ENCODE measurements around the gene UBE4A. TPM values are rescaled to one million over a fixed set of nuclear protein-coding genes. Genes with fewer than 3 reads are reported as not detected.
A peak's percentile ranks its signal among the peaks of the same experiment; 100 is the strongest.

UBE4A gene
- total and polyA plus RNA-seq, 9 of the 15 experiments (the other 6 are each of a cell fraction or from before 2014, with no cell fraction given) = 13.5 to 45.2 (median 26.8) TPM

- TF ChIP-seq HNRNPUL1 (IDR thresholded peaks at IDR 0.05; ENCODE audit: low read length) (no peak), DDX20 (tag; IDR thresholded peaks at IDR 0.05; ENCODE audit: low read depth) (no peak), STAG1 (CRISPR knock-in tag; IDR thresholded peaks at IDR 0.05; ENCODE audit: borderline replicate concordance) (0 out of 2 replicates have a peak, but pooled peaks have one; percentile 31), ZNF561 (CRISPR knock-in tag; conservative IDR thresholded peaks at IDR 0.05) (no peak), HMG20A (CRISPR knock-in tag; conservative IDR thresholded peaks at IDR 0.05) (no peak), ARHGAP35 (IDR thresholded peaks at IDR 0.05; ENCODE audit: partially characterized antibody) (no peak), ZNF592 (IDR thresholded peaks at IDR 0.05) (no peak), ZNF175 (CRISPR knock-in tag; IDR thresholded peaks at IDR 0.05; ENCODE audit: low read depth) (peak; percentile 72; the same call in 1 of the 2 replicates), ZNF282 (CRISPR knock-in tag; IDR thresholded peaks at IDR 0.05) (no peak), PRPF4 (IDR thresholded peaks at IDR 0.05; ENCODE audit: insufficient read depth, low read depth, low read length, poor library complexity, severe bottlenecking) (no peak), ZNF41 (CRISPR knock-in tag; conservative IDR thresholded peaks at IDR 0.05) (0 out of 2 replicates have a peak, but pooled peaks have one; percentile 56), NR2C1 (IDR thresholded peaks at IDR 0.05) (no peak), NR2C1 (tag; IDR thresholded peaks at IDR 0.05) (no peak), SOX6 (IDR thresholded peaks at IDR 0.05) (peak; percentile 51), HDAC6 (IDR thresholded peaks at IDR 0.05; ENCODE audit: low read depth, low read length) (no peak), ZNF586 (CRISPR knock-in tag; conservative IDR thresholded peaks at IDR 0.05) (no peak), NFATC3 (IDR thresholded peaks at IDR 0.05) (no peak), SNIP1 (IDR thresholded peaks at IDR 0.05; ENCODE audit: low read depth) (no peak), DNMT1 (IDR thresholded peaks at IDR 0.05) (no peak)
- TF ChIP-seq, protein P1, sequence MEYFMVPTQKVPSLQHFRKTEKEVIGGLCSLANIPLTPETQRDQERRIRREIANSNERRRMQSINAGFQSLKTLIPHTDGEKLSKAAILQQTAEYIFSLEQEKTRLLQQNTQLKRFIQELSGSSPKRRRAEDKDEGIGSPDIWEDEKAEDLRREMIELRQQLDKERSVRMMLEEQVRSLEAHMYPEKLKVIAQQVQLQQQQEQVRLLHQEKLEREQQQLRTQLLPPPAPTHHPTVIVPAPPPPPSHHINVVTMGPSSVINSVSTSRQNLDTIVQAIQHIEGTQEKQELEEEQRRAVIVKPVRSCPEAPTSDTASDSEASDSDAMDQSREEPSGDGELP (CRISPR knock-in tag; IDR thresholded peaks at IDR 0.05; ENCODE audit: borderline replicate concordance) = peak; percentile 88
- TF ChIP-seq, protein P2, sequence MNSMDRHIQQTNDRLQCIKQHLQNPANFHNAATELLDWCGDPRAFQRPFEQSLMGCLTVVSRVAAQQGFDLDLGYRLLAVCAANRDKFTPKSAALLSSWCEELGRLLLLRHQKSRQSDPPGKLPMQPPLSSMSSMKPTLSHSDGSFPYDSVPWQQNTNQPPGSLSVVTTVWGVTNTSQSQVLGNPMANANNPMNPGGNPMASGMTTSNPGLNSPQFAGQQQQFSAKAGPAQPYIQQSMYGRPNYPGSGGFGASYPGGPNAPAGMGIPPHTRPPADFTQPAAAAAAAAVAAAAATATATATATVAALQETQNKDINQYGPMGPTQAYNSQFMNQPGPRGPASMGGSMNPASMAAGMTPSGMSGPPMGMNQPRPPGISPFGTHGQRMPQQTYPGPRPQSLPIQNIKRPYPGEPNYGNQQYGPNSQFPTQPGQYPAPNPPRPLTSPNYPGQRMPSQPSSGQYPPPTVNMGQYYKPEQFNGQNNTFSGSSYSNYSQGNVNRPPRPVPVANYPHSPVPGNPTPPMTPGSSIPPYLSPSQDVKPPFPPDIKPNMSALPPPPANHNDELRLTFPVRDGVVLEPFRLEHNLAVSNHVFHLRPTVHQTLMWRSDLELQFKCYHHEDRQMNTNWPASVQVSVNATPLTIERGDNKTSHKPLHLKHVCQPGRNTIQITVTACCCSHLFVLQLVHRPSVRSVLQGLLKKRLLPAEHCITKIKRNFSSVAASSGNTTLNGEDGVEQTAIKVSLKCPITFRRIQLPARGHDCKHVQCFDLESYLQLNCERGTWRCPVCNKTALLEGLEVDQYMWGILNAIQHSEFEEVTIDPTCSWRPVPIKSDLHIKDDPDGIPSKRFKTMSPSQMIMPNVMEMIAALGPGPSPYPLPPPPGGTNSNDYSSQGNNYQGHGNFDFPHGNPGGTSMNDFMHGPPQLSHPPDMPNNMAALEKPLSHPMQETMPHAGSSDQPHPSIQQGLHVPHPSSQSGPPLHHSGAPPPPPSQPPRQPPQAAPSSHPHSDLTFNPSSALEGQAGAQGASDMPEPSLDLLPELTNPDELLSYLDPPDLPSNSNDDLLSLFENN (IDR thresholded peaks at IDR 0.05; ENCODE audit: low read depth in 2 of 2, low read length in 2 of 2) = 0 out of 4 replicates have a peak, but pooled peaks of 1 of the 2 experiments have one; percentile 31
Measured at GRCh38 chr11:118435893-118436624, 76.7 kb downstream of the UBE4A start, which contains the start of gene KMT2A (continued).

Data from K562 (cell line).